Lower leg skin (tissue), 4 donors: Measurements from ENCODE around the gene PDE1C. TPM values are rescaled to one million over a fixed set of nuclear protein-coding genes. Genes with fewer than 3 reads are reported as not detected.

Experiments
- DNase-seq, 2 donors: peaks; one replicate each; pipeline ENCODE4 v3.0.0-alpha.2; 2019; ENCODE audit warnings: low spot score in 2 of 2
- H3K4me3 ChIP-seq: fragments of 200-600 bp; sonication (generic); 2 replicates; pipeline ENCODE4 v1.5.1; 2017; ENCODE audit warnings: mild to moderate bottlenecking, low read depth; ENCODE audit not compliant: poor library complexity, severe bottlenecking
- POLR2A ChIP-seq, 2 donors: fragments of 450-650 bp; IDR thresholded peaks; one replicate each; pipeline ENCODE4 v1.6.1; 2016 to 2017; ENCODE audit warnings: antibody characterized with exemption in 2 of 2, mild to moderate bottlenecking in 1 of 2, moderate library complexity in 1 of 2
- WGBS, 2 donors: methylation state at CpG; one replicate each; pipeline ENCODE4 v1.1.5; 2018; 5-methylcytosine and 5-hydroxymethylcytosine counted together
- intact Hi-C: fragments of 100-400 bp; cut with DNase I; formaldehyde crosslinking; loops from one replicate; pipeline ENCODE4 v1.15.0; 2023; ENCODE audit warnings: low total_unique reads
- total RNA-seq, 4 donors: library from RNA; depleted of rRNA; stranded (reverse); fragments of >200 nt; gene quantifications; one replicate each; pipeline ENCODE4 v1.1.0, GENCODE V29; 2016
- TF ChIP-seq, protein P1 (sequence below), 3 donors: fragments of 450-650 bp; IDR thresholded peaks; one replicate each; pipeline ENCODE4 v1.5.1; 2016; ENCODE audit warnings: antibody characterized with exemption in 3 of 3, mild to moderate bottlenecking in 3 of 3, moderate library complexity in 2 of 3

PDE1C gene
- total RNA-seq, 4 donors from 2014 or later = 0.53 to 3.5 (median 3.0) TPM

DNA sequence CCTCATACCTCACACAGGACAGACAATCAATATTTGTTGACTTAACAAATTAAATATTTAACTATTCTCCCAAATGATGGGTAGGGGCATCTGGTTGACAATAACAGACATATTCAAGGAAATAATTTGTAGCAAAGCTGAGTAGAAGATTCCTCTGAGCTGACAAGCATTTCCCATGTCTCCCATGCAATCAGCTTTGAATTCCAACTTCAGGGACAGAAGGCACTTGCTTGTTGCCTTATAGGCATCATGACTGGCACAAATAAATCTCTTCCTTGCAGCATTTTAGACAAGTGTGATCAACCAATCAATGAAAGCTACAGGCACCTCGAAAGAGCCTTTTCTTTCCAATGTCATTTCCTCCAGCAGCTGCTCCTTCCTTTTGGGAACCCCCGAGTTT, 146.0 kb downstream of the PDE1C start:
- TF ChIP-seq, protein P1, sequence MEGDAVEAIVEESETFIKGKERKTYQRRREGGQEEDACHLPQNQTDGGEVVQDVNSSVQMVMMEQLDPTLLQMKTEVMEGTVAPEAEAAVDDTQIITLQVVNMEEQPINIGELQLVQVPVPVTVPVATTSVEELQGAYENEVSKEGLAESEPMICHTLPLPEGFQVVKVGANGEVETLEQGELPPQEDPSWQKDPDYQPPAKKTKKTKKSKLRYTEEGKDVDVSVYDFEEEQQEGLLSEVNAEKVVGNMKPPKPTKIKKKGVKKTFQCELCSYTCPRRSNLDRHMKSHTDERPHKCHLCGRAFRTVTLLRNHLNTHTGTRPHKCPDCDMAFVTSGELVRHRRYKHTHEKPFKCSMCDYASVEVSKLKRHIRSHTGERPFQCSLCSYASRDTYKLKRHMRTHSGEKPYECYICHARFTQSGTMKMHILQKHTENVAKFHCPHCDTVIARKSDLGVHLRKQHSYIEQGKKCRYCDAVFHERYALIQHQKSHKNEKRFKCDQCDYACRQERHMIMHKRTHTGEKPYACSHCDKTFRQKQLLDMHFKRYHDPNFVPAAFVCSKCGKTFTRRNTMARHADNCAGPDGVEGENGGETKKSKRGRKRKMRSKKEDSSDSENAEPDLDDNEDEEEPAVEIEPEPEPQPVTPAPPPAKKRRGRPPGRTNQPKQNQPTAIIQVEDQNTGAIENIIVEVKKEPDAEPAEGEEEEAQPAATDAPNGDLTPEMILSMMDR (IDR thresholded peaks at IDR 0.05) = no peak
- no peak for TF ChIP-seq POLR2A (IDR thresholded peaks at IDR 0.05)
- H3K4me3 ChIP-seq = no peak overlapping the region
- 55 to 67% methylated on average over 2 of the region's 2 CpGs for WGBS, 2 donors
- intact Hi-C loops = no loop called here
- no peak for DNase-seq

GRCh38 chr7:31922848-31923247, 147.4 kb downstream of the PDE1C start:
- intact Hi-C loops = no loop called here
- H3K4me3 ChIP-seq = no peak overlapping the region
- DNase-seq = no peak
- 78 to 92% methylated on average over 2 of the region's 2 CpGs for WGBS, 2 donors
- TF ChIP-seq POLR2A (IDR thresholded peaks at IDR 0.05) = no peak
- TF ChIP-seq, protein P1 (IDR thresholded peaks at IDR 0.05) = no peak

DNA sequence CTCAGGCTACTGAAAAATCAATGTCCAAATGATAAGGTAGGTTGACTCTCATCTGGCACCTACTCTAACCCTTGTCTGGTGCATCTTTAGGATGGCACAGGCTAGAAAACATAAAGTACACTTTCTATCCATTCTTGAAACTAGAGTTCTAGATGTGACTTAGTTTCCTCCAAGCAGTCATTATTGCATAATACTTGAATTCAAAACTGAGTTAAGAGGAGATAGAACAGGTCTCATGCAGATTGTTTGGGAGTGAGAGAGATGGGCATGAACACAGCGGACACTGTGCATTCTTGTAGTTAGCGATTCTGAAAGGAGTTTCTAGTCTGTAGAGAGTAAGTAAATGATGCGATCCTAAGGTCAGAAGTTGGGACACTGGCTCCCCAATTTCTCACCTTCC, 149.2 kb downstream of the PDE1C start:
- DNase-seq = no peak
- no peak overlapping the region for H3K4me3 ChIP-seq
- intact Hi-C loops = no loop called here
- TF ChIP-seq, protein P1 (IDR thresholded peaks at IDR 0.05) = no peak
- TF ChIP-seq POLR2A (IDR thresholded peaks at IDR 0.05) = no peak
- WGBS, 2 donors = 93 to 94% methylated on average over 3 of the region's 3 CpGs

GRCh38 chr7:31919678-31920369, 150.4 kb downstream of the PDE1C start:
- TF ChIP-seq POLR2A (IDR thresholded peaks at IDR 0.05) = no peak
- TF ChIP-seq, protein P1 (IDR thresholded peaks at IDR 0.05) = no peak
- intact Hi-C loops = no loop called here
- WGBS, 2 donors = 52 to 74% methylated on average over 3 of the region's 3 CpGs
- no peak overlapping the region for H3K4me3 ChIP-seq
- DNase-seq = no peak

GRCh38 chr7:31918706-31919393, 151.4 kb downstream of the PDE1C start:
- H3K4me3 ChIP-seq = no peak overlapping the region
- TF ChIP-seq, protein P1 (IDR thresholded peaks at IDR 0.05) = no peak
- TF ChIP-seq POLR2A (IDR thresholded peaks at IDR 0.05) = no peak
- WGBS, 2 donors = 73 to 74% methylated on average over 7 of the region's 7 CpGs
- intact Hi-C loops = no loop called here
- no peak for DNase-seq
